Uterus (tissue), 2 donors: ENCODE results near the gene TBC1D9.

Source experiments
- CTCF ChIP-seq, 4 experiments: fragments of 200-600 bp in 2 of 4; fragments of 450-650 bp in 2 of 4; sonication (generic) in 2 of 4; IDR thresholded peaks; one replicate each; pipeline ENCODE4 v1.5.1; 2016 to 2019; ENCODE audit warnings: antibody characterized with exemption in 4 of 4, mild to moderate bottlenecking in 2 of 4, moderate library complexity in 1 of 4
- POLR2A ChIP-seq, 2 donors: fragments of 450-650 bp; IDR thresholded peaks; one replicate each; pipeline ENCODE4 v1.6.1; 2016; ENCODE audit warnings: antibody characterized with exemption in 2 of 2, mild to moderate bottlenecking in 1 of 2, moderate library complexity in 1 of 2

GRCh38 chr4:140799686-140800225 lies 43.6 kb upstream of the TBC1D9 start:
- TF ChIP-seq CTCF (IDR thresholded peaks at IDR 0.05) (no peak), POLR2A (IDR thresholded peaks at IDR 0.05) (no peak)
